NCI-H1105 (cell line): ENCODE measurements around the gene GRB7.
"Not testable (repeated sequence)": the region's sequence is repeated elsewhere in the genome, so short reads cannot be mapped to it uniquely, and the experiment has no call there.

Experiments
- DNase-seq: peaks from one replicate; lab custom pipeline; 2025; lab: John Stamatoyannopoulos, UW

GRB7 gene

GRCh38 chr17:39709998-39710964 lies 27.5 kb upstream of the GRB7 start:
- DNase-seq = no peak

DNA sequence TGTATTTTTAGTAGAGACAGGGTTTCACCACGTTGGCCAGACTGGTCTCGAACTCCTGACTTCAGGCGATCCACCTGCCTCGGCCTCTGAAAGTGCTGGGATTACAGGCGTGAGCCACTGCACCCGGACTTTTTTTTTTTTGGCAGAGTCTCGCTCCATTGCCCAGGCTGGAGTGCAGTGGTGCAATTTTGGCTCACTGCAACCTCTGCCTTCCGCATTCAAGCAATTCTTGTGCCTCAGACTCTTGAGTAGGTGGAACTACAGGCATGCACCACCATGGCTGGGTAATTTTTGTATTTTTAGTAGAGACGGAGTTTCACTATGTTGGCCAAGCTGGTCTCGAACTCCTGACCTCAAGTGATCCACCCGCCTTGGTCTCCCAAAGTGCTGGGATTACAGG lies 26.7 kb upstream of the GRB7 start:
- DNase-seq = not testable (repeated sequence)

- DNase-seq = no peak
Observed at GRCh38 chr17:39711851-39712250, 25.9 kb upstream of the GRB7 start.

DNA sequence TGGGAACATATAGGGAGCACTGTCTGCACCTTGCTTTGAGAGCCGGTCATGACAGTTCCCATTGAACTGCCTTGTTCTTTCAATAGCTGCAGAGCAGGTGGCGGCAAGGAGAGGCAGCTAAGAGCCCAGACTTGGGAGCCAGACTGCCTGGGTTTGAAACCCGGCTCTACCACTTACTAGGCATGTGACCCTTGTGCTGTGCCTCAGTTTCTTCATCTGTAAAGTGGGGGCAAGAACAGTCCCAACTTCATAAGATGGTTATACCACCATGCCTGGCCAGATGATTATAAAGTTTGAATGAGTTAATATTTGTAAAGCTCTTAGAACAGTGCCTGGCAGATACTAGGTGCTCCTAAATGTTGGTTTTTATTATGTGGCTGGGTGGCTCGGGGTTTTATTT lies 23.5 kb upstream of the GRB7 start:
- no peak for DNase-seq

DNA sequence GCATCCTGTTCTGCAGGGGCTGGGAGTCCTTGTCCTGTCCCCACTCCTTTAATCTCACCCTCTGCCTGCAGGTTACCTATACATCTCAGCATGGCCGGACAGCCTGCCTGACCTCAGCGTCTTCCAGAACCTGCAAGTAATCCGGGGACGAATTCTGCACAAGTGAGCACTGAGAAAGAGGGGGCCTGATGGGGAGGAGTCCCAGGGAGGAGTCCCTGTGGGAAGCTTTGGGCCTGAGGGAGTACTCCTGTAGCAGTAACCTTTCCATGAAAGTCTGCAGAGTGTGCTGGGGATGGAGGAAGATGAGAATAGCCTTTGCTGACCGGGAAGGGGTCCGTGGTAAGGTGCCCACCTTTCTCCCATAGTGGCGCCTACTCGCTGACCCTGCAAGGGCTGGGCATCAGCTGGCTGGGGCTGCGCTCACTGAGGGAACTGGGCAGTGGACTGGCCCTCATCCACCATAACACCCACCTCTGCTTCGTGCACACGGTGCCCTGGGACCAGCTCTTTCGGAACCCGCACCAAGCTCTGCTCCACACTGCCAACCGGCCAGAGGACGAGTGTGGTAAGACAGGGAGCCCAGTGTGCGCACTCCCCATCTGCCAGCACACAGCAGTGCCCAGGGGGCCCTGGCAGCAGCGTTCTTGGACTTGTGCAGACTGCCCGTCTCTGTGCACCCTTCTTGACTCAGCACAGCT lies 22.2 kb upstream of the GRB7 start:
- no peak for DNase-seq

DNA sequence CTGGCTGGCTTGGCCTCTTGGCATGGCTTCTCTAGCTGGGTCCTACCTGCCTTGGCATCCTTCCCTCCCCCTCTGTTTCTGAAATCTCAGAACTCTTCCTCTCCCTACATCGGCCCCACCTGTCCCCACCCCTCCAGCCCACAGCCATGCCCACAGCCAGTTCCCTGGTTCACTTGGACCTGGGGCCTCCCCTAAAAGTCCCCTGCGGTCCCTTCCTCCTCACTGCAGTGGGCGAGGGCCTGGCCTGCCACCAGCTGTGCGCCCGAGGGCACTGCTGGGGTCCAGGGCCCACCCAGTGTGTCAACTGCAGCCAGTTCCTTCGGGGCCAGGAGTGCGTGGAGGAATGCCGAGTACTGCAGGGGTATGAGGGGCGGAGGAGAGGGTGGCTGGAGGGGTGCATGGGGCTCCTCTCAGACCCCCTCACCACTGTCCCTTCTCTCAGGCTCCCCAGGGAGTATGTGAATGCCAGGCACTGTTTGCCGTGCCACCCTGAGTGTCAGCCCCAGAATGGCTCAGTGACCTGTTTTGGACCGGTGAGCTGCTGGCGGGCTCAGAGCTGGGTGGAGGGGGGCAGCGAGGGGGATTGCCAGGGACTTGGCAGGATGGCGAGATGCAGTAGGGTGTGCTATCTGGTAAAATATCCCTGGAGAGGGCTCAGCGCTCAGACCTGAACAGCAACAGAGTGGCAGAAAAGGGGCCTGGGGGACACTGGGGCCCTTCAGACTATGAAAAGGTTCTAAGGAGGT lies 21.5 kb upstream of the GRB7 start:
- no peak for DNase-seq

- no peak for DNase-seq
Observed at GRCh38 chr17:39716879-39717536, 20.7 kb upstream of the GRB7 start.

DNA sequence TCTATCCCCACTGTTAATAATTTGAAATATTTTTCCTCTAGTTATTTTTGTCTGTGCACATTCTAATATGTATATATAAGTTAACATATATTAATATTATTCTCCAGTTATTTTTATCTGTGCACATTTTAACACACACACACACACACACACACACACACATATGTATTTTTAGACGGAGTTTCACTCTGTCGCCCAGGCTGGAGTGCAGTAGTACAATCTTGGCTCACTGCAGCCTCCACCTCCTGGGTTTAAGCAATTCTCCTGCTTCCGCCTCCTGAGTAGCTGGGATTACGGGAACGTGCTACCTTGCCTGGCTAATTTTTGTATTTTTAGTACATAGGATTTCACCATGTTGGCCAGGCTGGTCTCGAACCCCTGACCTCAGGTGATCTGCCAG lies 20.1 kb upstream of the GRB7 start:
- no peak for DNase-seq

DNA sequence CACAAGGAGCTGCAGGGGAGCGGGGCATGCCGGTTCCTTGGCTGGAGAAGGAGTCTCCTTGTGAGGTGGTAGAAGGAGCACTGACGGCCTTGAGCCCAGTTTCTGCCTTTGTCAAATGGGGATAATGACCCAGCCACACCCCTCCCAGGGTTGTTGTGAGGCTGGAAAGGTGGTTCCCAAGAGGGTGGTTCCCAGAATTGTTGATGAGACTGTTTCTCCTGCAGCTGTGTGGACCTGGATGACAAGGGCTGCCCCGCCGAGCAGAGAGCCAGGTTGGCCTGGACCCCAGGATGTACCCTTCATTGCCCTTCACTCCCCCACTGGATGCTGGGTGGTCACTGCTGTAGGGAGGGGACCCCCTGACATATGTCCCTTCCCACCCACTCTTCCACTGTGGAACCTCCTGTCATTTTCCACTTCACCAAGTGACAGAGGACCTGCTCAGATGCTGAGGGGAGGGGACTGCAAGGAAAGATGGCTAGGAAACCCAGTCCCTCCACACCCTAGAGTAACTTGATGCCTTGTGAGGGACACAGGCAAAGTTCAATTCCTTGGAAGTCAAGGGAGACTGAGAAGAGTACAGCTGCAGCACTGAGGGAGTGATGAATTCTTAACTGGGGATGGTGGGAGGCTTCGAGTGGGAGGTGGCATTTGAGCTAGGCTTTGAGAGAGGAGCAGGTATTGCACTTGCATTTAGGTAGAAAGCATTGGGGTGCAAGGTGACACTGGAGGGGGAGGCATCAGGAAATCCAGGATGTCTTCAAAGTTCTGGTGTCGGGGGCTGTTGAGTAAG lies 18.0 kb upstream of the GRB7 start:
- no peak for DNase-seq

DNA sequence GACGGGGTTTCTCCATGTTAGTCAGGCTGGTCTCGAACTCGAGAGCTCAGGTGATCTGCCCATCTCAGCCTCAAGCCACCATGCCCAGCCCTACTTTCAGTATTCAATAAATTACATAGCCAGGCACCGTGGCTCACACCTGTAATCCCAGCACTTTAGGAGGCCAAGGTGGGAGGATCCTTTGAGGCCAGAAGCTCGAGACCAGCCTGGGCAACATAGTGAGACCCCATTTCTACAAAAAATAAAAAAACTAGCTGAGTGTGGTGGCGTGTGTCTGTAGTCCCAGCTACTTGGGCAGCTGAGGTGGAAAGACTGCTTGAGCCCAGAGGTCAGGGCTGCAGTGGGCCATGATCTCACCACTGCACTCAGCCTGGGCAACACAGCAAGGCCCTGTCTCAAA lies 15.6 kb upstream of the GRB7 start:
- no peak for DNase-seq

- no peak for DNase-seq
Observed at GRCh38 chr17:39722965-39723848, 14.5 kb upstream of the GRB7 start.

DNA sequence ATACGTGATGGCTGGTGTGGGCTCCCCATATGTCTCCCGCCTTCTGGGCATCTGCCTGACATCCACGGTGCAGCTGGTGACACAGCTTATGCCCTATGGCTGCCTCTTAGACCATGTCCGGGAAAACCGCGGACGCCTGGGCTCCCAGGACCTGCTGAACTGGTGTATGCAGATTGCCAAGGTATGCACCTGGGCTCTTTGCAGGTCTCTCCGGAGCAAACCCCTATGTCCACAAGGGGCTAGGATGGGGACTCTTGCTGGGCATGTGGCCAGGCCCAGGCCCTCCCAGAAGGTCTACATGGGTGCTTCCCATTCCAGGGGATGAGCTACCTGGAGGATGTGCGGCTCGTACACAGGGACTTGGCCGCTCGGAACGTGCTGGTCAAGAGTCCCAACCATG lies 13.0 kb upstream of the GRB7 start:
- no peak for DNase-seq

DNA sequence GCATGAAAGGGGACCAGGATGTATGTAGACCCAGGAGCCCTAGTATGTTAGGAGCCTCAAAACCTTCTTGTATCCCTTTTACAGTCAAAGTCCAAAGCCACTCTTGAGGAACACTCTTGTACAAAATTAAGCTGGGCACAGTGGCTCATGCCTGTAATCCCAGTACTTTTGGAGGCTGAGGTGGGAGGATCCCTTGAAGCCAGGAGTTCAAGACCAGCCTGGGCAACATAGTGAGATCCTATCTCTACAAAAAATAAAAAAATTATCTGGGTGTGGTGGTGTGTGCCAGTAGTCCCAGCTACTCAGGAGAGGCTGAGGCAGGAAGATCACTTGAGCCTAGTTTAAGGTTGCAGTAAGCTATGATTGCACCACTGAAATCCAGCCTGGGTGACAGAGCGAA lies 11.8 kb upstream of the GRB7 start:
- DNase-seq = not testable (repeated sequence)

DNA sequence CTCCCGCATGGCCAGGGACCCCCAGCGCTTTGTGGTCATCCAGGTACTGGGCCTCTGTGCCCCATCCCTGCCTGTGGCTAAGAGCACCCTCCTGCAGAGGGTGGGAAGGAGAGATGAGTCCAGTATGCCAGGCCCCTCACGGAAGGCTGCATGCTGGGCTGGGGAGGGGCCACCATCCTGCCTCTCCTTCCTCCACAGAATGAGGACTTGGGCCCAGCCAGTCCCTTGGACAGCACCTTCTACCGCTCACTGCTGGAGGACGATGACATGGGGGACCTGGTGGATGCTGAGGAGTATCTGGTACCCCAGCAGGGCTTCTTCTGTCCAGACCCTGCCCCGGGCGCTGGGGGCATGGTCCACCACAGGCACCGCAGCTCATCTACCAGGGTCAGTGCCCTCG lies 11.1 kb upstream of the GRB7 start:
- no peak for DNase-seq

- no peak for DNase-seq
Observed at GRCh38 chr17:39727556-39727955, 10.2 kb upstream of the GRB7 start.

DNA sequence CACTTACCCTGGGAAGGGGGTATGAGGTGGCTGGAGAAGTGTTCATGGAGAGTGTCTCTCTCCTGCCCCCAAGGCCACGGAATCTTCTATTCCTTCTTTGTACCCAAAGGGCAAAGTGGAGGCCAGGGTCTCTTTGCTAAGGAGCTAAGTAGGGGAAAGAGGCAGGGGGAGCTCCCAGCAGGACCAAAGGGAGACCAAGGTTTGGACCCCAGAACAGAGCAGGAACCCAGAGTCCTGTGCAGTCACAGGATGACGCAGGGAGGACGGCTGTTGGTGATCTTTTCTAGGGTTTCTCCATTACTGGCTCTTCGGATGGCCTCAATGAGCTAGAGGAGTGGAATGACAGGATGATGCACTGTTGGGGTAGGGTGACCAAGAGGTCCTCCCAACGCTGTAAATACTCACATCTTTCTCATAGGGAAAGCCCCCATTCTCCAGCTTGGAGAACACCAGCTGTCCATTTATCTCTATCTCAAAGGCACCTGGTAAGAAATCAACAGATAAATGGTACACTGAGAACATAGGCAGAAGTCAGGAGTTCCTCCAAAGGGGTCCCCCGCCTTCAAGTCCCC lies 8.4 kb upstream of the GRB7 start:
- no peak for DNase-seq

DNA sequence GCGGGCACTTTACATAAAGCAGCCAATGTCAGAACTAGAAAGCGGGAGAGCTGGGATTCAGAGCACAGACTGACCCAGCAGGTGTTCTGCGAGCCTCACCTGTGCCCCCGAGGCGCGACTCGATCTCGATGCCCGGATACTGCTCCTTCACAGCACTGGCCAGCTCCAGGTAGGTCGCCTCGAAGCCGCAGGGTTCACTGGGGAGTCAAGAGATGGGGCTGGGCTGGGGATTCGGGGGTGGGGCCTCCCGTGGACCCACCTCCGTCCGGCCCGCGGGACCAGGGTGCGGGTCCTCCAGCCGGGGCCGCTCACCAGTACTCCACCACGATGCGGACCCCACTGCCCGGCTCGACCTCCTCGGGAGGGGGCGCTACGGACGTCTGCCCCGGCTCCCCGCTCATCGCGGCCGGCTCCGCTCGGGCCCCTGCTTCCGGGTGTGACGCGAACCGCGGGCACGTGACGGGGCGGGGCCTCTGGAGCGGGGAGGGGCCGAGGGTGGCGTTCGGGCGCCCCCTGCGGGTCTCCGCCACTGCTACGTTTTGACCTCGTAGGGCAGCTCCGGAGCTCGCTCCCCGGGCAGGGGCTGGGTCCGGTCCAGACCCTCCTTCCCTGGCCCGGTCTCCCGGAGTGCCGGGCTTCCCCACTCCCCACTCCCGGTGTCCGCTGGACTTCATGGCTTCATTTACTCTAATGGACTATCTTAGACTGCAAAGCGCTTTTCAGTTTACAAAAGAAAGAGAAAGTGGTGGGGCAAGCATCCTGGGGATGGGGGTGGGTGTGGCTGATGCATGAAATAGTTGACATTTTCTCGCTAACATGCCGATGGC lies 7.4 kb upstream of the GRB7 start, which contains the start of gene MIEN1:
Gene MIEN1, minus strand, starts transcription at position 438 of the 827 bp plus-strand sequence. Its CDS starts 37 bp downstream, at position 401.
- peak; percentile 71 for DNase-seq

DNA sequence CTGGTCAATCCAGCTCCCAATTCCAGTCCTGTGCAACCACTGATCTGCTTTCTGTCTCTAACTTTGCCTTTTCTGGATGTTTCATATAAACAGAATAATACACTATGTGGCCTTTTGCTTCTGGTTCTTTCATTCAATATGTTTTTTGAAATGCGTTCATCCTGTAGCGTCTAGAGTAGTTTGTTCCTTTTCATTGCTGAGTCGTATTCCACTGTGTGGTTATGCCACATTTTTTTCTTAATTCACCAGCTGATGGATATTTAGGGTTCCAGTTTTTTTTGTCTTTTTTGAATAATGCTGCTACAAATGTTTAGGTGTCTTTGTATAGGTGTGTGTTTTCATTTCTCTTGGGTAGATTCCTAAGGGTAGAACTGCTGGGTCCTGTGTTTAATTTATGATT lies 5.2 kb upstream of the GRB7 start:
- no peak for DNase-seq

GRCh38 chr17:39735882-39736281 lies 1.9 kb upstream of the GRB7 start:
- no peak for DNase-seq
